HL-60/S4 (cell line): ENCODE measurements around the gene FBXO41.
"Not testable (repeated sequence)": the region's sequence is repeated elsewhere in the genome, so short reads cannot be mapped to it uniquely, and the experiment has no call there.

Source experiments
- in situ Hi-C: fragments of 300-500 bp; cut with MboI; formaldehyde crosslinking; loops from 2 replicates; pipeline ENCODE4 v1.14.3; 2022; ENCODE audit warnings: low sequenced_read_pairs

FBXO41 gene

GRCh38 chr2:73262691-73263429, 21.4 kb downstream of the FBXO41 start:
- in situ Hi-C loops, result not testable (repeated sequence)

- in situ Hi-C loops, result no loop called here
Observed at GRCh38 chr2:73262108-73262651, 22.1 kb downstream of the FBXO41 start.

- in situ Hi-C loops, result no loop called here
Observed at GRCh38 chr2:73260338-73260984, 23.8 kb downstream of the FBXO41 start.

- in situ Hi-C loops, result no loop called here
Observed at GRCh38 chr2:73259704-73260337, 24.5 kb downstream of the FBXO41 start.

GRCh38 chr2:73259276-73259675, 25.0 kb downstream of the FBXO41 start:
- in situ Hi-C loops, result no loop called here

GRCh38 chr2:73258913-73259215, 25.4 kb downstream of the FBXO41 start:
- in situ Hi-C loops, result no loop called here

GRCh38 chr2:73258186-73258912, 25.9 kb downstream of the FBXO41 start:
- in situ Hi-C loops, result no loop called here

- in situ Hi-C loops, result no loop called here
Observed at GRCh38 chr2:73257425-73258125, 26.7 kb downstream of the FBXO41 start.

- in situ Hi-C loops, result no loop called here
Observed at GRCh38 chr2:73257021-73257420, 27.3 kb downstream of the FBXO41 start.

- in situ Hi-C loops, result no loop called here
Observed at GRCh38 chr2:73256618-73256922, 27.7 kb downstream of the FBXO41 start.

- in situ Hi-C loops, result no loop called here
Observed at GRCh38 chr2:73255907-73256617, 28.2 kb downstream of the FBXO41 start.

- in situ Hi-C loops, result no loop called here
Observed at GRCh38 chr2:73255007-73255644, 29.2 kb downstream of the FBXO41 start.

GRCh38 chr2:73254343-73255006, 29.8 kb downstream of the FBXO41 start:
- in situ Hi-C loops, result no loop called here

GRCh38 chr2:73253901-73254300, 30.4 kb downstream of the FBXO41 start:
- in situ Hi-C loops, result no loop called here

GRCh38 chr2:73253400-73253799, 30.9 kb downstream of the FBXO41 start:
- in situ Hi-C loops, result no loop called here

- in situ Hi-C loops, result no loop called here
Observed at GRCh38 chr2:73252238-73253027, 31.8 kb downstream of the FBXO41 start.

GRCh38 chr2:73250872-73251846, 33.1 kb downstream of the FBXO41 start:
- in situ Hi-C loops, result no loop called here
